GM18517 (cell line): Measurements from ENCODE around the gene SYNJ2.

ENCODE experiments used
- ATAC-seq: cut with Tn5 transposase; IDR thresholded peaks from one replicate; pipeline ENCODE4 v1.9.1; 2021; ENCODE audit warnings: mild to moderate bottlenecking, moderate library complexity; ENCODE audit not compliant: unreplicated experiment

Gene SYNJ2

DNA sequence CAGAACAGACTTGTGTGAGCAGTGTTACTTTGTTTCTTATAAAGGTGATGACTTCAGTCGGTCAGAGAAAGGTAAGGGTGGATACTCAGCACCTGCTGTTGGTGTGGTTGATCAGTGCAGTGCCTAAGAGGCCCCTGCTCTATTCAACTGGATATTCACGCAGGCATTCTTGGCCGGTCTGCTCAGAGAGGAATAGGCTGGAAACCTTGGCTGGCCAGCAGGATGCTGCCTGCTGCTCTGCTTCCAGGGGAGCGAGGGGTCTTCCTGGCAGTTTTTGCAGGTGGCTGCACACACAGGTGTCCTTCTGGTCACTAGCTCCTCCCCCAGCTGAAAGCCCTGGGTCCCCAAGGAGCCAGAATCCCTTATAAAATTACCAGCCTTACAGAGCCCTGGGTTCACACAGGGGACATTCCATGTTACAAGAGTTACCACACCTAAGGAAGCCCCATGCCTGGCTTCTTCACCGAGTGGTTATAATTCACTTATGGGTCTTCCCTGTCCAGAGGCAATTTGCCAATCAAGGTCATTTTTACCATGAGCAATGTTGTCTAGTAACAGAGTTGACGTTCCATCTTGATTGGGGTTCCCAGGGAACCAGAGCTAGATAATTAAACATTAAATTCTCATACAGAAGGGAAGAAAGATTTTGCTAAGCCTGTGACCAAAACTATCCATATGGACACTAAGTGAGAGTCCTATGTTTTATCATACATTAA is 16.4 kb downstream of the SYNJ2 start:
- no peak for ATAC-seq

DNA sequence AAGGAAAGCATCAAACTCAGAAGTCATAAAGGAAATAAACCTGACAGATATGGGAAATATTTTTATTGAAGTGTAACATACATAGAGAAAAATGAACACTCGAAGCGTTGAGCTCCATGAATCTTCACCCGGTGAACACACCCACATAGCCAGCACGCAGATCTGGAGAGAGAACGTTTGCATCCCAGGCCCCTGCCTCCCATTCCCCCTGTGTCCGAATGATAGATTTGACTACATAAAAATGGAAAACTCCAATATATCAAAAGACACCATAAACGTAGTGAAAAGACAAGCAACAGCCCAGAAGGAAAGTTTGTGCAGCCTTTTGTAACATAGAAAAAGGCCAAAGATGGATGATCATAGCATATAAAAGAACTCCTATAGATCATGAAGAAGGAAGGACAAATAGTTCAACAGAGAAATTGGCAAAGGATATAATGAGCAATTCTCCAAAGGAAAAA is 17.1 kb downstream of the SYNJ2 start:
- ATAC-seq: no peak

DNA sequence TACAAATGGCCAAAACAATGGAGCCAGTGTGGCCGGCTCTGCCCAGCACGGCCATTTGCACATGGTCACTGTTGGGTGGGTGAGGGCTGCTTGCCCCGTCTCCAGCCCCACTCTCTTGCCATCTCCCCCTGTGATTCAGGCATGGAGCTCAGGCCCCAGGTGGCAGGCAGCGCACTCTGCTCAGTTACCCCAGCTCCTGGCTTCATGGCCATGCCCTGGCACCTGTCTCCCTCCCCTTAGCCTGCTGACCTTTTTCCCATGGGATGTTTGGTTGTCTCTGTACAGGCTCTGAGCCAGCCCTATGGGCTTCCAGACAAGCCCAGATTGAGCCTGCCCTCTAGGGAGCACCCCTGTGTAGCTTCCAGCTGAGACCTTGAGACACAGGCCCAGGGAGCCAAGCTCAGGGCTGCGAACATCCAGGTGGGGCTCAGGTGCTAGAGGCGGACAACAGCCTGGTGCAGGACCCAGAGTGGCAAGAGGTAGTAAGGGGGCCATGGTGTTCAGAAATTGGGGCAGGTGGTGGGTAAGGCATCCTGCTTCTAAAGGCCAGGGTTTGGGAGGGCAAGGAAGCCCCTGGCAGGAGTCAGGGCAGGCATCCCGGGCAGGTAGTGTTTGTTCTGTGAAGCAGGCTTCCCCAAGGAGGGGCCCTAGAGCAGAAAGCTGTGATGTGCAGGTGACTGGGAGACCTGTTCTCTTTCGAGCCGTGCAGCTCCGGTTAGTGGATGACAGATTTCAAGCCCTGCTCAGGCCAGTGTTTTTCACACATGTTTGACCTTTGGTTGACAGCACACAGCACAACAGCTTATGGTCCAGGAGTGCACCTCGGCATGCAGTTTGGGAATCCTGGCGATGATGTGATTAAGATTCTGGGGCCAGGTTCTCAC is 17.7 kb downstream of the SYNJ2 start:
- ATAC-seq: no peak

DNA sequence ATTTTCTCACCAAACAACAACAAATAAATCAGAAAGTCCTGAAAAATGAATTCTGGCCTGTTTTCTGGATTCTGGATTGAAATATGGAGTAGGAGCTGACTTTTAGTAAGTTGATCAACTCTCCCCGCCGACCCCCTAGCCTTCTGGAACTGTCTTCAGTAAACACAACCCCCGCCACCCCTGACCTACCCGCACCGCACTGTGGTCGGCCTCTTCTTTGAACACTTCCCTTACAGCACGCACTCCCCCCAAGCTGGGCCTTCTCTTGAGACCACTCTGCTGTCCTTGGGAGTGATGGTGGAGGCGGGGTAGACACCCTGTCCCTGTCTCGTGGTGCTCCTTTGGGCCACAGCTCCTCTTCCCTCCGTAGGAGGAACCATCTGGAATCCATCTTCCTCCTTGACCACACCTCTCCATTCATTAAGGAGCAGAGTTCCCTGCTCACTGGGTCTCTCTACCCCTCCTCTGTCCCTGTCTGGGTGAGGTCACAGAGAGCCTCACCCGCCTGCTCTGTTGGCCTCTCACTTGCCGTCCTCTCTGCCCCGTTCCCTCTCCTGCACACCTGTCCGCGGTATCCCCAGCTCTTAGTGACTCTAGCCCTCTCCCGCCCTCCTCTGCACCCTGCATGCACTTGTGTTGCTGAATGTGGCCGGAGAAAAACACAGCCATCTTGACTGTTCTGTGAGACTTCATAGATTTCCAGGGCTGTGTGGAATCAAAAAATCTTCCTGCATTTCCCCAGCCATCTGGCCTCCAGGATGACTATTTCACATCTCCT is 19.1 kb downstream of the SYNJ2 start:
- no peak for ATAC-seq

DNA sequence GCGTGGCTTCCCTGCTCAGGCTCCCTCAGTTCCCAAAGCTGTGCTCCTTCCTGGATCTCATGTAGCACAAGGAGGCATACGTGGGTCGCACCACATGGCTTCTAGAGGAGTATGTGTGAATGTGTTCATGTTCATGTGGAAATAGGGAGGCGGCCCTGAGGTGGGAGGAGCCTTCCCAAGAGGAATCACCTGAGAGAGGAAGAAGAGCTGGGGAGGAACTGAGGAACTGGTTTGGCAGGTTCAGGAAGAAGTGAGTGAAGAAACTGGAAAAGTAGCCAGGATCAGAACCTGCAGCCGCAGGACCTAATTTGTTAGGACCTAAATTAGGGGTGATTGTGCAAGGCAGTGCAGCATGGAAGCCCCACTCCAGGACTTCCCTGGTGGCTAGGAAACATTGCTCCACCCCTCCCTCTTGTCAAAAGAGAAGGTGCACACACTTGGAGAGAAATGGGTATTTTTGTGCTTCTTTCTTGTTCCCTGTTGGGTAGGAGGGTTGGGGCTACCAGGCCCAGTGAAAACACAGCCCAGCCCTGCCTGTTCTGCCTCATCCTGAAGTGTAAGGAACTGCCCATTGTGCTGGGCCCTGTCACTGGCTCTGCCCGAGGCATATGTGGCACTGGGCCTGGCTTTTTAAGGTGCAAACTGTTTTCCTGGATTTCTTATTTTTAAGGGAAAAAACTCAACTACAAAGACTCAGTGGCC is 20.7 kb downstream of the SYNJ2 start:
- no peak for ATAC-seq

DNA sequence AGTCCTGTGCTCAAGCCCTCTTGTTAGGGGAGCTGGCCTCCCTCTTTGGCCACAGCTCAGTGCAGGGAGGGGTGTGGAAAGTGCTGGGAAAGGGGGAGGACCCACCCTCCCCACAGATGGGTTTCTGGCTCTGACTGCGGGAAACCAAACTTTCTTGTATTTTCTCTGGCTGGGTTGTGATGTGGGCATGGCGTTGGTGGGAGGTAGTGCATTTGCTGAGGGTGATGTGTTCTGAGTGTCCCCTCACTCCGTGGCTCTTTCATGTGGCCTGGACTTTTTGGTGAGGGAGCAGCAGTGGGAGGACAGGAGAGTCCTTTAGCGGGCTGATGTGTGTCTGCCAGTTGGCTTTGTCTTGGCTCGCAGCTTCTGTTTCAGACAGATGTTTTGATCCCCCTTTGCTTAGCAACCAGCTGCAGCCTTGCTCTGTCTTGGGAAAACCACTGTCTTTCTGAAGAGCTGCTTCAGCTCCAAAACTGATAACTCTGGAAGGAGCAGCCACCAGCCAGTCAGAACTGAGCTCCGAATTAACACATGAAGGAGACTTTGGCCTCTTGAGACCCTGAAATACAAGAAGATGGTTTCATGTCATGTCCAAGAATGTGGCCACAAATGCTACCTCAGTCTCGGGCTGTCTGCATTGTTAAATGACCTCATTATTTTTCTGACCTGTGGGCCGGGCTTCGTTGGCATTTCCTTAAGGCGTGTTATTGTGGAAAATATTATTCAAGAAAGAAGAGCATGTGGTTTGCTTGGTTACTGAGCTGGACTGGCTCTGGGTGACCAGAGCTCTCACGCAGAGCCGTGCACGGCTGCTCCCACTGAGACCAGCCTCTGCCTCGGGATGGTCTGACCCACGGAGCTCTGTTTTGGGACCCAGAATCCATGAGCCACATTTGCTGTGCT is 21.5 kb downstream of the SYNJ2 start:
- ATAC-seq: no peak

DNA sequence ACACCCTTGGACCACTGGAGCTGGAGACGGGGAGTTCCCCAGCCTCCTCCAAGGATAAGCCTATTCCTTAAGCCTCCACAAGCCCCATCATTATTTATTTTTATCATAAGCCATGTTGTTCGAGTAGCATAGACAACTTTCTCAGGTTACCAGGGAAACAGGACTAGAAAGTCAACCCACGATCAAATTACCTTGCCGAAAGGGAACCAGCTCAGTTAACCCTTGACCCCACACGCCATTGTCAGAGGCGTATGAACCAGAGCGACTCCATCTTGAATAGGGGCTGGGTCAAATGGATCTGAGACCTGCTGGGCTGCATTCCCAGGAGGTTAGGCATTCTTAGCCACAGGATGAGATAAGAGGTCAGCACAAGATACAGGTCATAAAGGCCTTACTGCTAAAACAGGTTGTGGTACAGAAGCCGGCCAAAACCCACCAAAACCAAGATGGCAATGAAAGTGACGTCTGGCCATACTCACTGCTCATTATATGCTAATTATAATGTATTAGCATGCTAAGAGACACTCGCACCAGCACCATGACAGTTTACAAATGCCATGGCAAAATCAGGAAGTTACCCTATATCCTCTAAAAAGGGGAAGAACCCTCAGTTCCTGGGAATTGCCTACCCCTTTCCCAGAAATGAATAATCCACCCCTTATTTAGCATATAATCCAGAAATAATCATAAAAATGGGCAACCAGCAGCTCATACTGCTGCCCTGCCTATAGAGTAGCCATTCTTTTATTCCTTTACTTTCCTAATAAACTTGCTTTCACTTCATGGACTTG is 22.4 kb downstream of the SYNJ2 start:
- ATAC-seq: no peak

DNA sequence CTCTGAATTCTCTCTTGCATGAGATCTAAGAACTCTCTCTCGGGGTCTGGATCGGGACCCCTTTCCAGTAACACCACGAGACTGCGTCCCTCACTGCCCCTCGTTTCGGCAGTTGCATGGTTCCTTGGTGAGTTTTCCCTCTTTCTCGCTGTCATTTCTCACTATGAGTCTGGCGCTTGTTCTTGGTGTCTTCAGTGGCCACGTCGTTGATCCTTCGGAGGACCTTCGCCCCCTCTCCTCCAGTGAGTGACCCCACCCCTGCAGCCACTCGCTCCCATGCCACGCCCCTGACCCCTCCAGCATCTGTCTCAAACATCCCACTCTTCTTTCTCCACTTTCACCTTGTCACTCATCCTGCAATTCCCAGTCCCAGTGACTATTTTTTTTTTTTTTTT is 23.0 kb downstream of the SYNJ2 start:
- no peak for ATAC-seq

DNA sequence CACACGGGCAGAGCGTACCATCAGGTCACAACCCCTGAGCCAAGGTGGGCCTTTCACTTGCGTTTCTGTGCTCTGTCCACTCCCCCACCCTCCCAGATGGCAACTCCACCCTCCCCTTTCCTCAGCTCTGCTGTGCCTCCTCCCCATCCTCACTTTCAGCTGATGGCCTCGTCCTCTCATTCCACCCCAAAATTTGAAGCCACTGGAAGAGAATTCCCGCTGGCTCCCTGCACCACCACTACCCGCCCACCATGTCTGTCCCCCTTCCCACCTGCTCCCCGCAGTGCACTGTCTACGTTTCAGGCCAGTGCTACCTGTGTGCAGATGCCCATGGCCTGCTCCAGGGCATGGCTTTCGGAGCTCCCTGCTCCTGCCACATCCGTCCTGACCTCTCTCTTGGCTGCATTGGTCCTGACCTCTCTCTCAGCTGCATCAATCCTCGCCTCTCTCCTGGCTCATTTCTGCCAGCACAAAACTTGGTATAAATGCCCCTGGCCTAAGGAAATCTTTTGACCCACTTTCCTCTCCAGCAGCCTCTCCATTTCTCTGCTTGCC is 24.0 kb downstream of the SYNJ2 start:
- ATAC-seq: no peak

DNA sequence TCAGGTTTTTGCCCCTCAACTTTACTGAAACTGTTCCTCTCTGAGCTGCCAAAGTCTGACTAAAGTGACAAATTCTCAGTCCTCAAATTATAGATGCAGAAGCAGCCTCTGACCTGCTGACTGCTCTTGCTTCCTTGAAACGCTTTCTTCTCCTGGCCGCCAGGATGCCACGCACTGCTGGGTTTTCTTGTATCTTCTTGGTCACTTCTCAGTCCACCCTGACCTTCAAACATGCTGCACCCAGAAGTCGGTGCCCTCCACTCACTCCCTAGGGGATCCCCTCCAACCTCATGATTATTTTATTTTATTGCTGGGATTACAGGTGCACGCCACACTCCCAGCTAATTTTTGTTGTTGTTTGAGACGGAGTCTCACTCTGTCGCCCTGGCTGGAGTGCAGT is 24.7 kb downstream of the SYNJ2 start:
- ATAC-seq: no peak

DNA sequence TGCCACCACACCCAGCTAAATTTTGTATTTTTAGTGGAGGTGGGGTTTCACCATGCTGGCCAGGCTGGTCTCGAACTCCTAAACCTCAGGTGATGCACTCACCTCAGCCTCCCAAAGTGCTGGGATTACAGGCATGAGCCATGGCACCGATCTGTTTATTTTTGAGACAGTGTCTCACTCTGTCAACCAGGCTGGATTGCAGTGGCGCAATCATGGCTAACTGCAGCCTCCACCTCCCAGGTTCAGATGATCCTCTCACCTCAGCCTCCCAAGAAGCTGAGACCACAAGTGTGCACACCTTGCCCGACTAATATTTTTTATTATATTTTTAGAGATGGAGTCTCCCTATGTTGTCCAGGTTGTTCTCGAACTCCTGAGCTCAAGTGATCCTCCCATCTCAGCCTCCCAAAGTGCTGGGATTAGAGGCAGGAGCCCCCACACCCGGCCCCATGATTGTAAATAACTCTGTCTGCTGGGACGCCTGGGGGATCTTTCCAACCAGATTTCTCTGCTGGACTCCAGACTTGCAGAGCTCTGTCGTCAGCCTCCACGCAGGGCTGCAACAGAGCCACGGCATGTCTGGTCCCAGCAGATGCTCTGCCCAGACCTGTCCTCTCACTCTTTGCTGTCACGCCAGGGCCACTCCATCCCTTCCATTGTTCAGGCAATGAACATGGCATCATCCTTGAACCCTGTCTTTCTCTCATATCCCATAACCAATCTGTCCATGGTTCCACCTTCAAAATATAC is 25.3 kb downstream of the SYNJ2 start:
- no peak for ATAC-seq

DNA sequence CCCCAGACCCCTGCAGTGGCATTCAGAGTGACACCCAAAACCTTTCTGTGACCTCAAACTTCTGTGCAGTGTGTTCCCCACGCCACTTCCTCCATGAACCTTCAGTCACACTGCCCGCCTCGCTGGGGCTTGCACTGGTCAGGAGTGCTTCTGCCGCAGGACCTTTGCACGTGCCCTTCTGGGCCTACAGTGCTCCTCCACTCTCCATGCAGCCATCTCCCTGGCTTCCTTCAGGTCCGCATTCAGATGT is 27.1 kb downstream of the SYNJ2 start:
- ATAC-seq: no peak

DNA sequence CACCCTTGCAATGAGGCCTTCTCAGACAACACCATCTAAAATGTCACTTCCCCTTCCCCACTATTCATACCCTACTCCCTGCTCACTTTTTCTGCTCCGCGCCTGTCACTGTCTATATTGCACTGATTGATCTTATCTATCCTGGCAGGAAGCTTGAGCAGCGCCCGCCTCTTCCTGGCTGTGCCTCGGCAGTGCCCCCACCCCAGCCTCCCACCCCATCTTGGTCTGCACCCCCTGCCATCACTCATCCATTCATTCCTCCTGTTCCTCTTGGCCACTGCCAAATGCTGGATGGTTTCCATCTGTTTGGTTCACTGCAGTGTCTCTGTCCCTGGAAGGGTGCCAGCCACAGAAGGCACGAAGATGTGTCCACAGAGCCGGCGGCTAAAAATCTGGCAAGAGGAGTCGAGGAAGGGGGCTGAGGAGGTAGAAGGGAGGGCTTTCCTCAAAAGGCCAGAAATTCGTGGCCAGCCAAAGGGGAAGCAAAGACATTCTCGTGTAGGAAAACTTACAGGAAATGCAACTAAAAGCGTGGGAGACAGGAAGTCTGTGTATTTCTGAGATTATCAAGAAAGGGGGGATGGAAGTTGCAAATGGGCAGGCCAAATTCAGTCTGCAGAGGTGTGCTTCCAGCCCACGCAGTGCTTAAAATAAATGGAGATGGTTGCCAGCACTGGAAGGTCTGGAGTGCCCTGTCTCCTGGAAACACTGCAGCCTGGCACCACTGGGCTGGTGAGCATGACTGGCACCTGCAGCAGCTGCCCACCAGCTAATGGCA is 27.6 kb downstream of the SYNJ2 start:
- no peak for ATAC-seq

DNA sequence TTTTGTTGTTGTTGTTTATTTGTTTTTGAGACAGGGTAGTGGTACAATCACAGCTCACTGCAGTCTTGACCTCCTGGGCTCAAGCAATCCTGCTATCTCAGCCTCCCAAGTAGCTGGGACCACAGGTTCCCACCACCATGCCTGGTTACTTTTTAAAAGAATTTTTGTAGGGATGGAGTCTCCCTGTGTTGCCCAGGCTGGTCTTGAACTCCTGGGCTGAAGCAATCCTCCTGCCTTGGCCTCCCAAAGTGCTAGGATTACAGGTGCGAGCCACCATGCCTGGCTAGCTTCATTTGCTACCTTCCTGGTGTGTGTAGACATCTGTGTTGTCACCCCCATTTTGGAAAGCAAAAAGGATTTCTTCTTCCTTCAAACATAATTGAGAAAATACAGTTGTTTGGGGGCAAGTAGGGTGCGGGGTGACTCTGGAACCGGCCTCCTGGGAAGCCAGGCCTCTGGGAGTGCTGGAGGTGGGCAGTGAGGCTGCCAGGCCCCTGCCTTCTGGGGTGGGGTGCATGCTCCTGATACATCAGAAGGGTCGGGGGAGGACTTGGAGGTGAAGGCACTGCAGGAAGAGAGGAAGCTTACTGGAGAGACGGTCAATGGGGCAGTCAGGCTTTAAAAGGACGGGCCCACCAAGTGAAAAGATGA is 28.4 kb downstream of the SYNJ2 start:
- ATAC-seq: no peak

DNA sequence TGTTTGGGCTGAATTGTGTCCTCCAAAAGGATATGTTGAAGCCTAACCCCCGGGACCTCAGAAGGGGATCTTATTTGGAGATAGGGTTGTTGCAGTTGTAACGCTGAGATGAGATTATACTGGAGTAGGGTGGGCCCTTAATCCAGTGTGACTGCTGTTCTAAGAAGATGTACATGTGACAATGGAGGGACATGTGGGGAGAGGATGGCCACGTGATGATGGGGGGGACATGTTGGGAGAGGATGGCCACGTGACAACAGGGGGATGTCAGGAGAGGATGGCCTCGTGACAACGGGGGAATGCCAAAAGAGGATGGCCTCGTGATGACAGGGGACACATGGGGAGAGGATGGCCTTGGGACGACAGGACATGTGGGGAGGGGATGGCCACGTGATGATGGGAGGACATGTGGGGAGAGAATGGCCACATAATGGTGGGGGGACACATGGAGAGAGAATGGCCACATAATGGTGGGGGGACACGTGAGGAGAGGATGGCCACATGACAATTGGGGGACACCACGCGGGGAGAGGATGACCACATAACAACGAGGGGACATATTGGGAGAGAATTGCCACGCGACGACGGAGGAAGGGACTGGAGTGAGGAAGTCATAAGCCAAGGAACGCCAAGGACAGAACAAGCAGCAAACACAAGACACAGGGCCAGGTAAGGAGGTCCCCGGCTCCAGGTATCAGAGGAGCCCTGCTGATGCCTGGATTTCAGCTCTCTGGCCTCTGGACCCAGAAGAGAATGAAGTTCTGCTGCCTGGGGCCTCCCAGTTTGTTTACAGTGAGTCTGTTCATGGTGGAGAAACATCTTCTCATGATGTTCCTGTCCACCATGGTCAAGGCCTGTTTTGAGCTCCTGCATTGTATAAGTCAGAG is 29.2 kb downstream of the SYNJ2 start:
- ATAC-seq: no peak

DNA sequence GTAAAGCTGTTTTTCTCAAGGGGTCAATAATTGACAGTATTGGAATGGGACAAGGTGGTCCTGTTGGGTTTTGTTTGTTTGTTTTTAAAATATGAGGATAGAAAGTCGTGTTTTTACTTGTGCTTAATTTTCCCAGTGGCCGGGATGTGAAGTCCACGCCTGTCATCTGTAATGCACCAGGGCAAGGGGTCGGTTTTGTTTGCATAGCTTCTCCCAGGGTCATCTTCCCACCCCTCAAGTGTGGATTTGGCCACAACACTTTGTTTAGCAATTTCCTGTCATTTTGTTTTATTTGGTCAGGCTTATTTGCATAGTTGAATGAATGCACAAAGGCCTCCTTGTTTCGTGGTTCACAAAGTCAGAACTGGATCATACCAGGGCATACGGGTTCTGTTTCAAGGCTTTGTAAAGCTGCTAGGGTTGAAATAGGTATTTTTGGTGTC is 29.8 kb downstream of the SYNJ2 start:
- ATAC-seq: no peak
